Measurements from ENCODE around the gene ECM2.

- TF ChIP-seq POLR2AphosphoS5 (IDR thresholded peaks at IDR 0.05; ENCODE audit: low read depth, low read length) (no peak), REST (IDR thresholded peaks at IDR 0.05; ENCODE audit: insufficient read depth in 1 of 2, low read depth in 2 of 2, low read length in 2 of 2) (no peak), TAF1 (IDR thresholded peaks at IDR 0.05; ENCODE audit: borderline replicate concordance, insufficient read depth, low read length) (no peak)
These were observed 4.9 kb downstream of the ECM2 start for GRCh38 chr9:92530893-92531292.

Measured in PFSK-1 (cell line).